ENCODE results near the gene TFAP2E.

- TF ChIP-seq CTCF (IDR thresholded peaks at IDR 0.05 in 8 of 11, conservative IDR thresholded peaks at IDR 0.05 in 3 of 11) (no peak), POLR2AphosphoS5 (IDR thresholded peaks at IDR 0.05) (no peak), POLR2A (IDR thresholded peaks at IDR 0.05) (no peak)
These were observed 36.5 kb upstream of the TFAP2E start for GRCh38 chr1:35536556-35537162.

Data from spleen (tissue), 7 donors.